ENCODE data around the gene PLA2G7. TPM values are rescaled to one million over a fixed set of nuclear protein-coding genes. Genes with fewer than 3 reads are reported as not detected.
"Not testable (repeated sequence)": the region's sequence is repeated elsewhere in the genome, so short reads cannot be mapped to it uniquely, and the experiment has no call there.

Gene PLA2G7
- total and polyA plus RNA-seq, 10 donors = 8.9 to 47.9 (median 22.0) TPM

DNA sequence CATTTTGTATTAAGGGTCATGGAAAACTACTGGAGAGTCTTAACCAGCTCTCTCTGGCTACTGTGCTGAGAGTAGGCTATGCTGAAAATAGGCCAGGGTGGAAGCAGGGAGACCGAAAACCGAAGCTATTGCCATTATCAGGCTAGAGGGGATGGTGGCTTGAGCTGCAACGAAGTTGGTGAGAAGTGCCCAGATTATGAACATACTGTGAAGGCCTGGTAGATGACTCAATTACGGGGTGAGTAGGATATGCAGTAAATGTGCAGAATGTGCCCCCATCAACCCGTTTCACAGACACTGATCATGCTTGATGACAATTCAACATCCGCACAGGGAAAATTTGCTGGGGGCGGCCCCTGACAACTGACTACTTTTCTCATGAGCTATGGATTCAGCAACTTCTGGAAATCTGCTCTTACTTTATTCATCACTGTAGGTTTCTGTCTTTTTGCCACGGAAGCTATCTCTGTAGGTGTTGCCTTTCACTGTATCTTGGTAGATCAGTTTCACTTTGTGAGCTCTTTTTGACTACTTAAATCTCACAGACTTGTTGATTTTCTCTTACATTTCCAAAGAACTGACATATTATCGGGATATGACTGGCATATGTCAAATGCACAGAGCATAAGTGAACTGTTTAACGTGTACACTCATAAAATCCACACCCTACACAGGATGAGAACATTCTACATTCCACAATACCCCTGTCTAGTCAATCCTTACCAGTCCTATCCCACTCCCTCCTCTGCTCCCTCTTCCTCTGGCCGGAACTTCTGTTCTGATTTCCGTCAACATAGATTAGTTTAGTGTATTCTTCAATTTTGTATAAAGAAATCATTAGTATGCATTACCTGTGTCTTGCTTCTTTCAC is 42.5 kb upstream of the PLA2G7 start:
- DNase-seq = no peak
- no peaks in the 10 kb centered on the region for H3K27me3 ChIP-seq (replicated peaks in 1 of 7)
- H3K4me1 ChIP-seq = peaks cover 0 to 11% (median 5%) of the 10 kb centered on the region in 6 donors
- no peak overlapping the region for H3K27ac ChIP-seq
- TF ChIP-seq POLR2AphosphoS5 (IDR thresholded peaks at IDR 0.05) = no peak
- TF ChIP-seq POLR2A (IDR thresholded peaks at IDR 0.05) = no peak
- TF ChIP-seq, protein P1, sequence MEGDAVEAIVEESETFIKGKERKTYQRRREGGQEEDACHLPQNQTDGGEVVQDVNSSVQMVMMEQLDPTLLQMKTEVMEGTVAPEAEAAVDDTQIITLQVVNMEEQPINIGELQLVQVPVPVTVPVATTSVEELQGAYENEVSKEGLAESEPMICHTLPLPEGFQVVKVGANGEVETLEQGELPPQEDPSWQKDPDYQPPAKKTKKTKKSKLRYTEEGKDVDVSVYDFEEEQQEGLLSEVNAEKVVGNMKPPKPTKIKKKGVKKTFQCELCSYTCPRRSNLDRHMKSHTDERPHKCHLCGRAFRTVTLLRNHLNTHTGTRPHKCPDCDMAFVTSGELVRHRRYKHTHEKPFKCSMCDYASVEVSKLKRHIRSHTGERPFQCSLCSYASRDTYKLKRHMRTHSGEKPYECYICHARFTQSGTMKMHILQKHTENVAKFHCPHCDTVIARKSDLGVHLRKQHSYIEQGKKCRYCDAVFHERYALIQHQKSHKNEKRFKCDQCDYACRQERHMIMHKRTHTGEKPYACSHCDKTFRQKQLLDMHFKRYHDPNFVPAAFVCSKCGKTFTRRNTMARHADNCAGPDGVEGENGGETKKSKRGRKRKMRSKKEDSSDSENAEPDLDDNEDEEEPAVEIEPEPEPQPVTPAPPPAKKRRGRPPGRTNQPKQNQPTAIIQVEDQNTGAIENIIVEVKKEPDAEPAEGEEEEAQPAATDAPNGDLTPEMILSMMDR (IDR thresholded peaks at IDR 0.05 in 8 of 11, conservative IDR thresholded peaks at IDR 0.05 in 3 of 11) = no peak
- WGBS, 5 donors = 81 to 86% (median 85%) methylated on average over 12 of the region's 12 CpGs
- H3K4me3 ChIP-seq = no peak overlapping the region
- no peaks in the 10 kb centered on the region for H3K36me3 ChIP-seq
- no peaks in the 10 kb centered on the region for H3K9me3 ChIP-seq
- intact Hi-C loops (cut with DNase I; ENCODE audit: low total_unique reads) = no loop called here

DNA sequence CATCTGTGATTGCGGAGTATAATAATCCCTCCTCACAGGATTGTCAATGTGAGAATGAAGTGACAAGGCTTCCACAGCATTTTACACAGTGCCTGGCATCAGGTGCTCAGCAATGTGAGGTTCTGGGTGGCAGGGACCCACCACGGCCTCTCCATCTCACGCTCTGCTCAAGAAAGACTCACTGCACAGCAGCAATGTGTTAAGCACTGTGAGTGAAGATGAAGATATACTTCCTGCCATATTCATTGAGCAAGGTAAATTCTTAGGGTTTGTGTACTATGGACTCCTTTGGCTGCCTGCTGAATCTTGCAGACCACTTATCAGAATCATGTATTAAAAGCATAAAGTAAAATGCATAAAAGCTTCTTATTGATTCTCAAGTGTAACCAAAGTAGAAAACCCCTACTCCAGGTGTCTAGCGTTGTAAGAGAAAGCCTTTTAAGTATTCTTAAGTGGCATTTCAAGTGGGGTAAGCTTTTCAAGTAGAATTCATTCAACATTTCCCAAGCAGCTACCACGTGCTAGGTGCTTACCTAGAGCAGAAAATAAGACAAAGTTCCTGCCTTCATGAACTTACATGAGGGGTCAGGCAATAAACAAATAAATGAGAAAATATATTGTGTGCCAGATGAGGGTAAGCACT is 41.0 kb upstream of the PLA2G7 start:
- DNase-seq = no peak
- intact Hi-C loops (cut with DNase I; ENCODE audit: low total_unique reads) = no loop called here
- Histone ChIP-seq H3K36me3 (no peaks in the 10 kb centered on the region), H3K27ac (no peak overlapping the region), H3K9me3 (no peaks in the 10 kb centered on the region), H3K4me3 (no peak overlapping the region), H3K4me1 (peaks cover 0 to 22% (median 8%) of the 10 kb centered on the region in 6 donors), H3K27me3 (replicated peaks in 1 of 7) (no peaks in the 10 kb centered on the region)
- WGBS, 5 donors = 83 to 90% (median 88%) methylated on average over 5 of the region's 5 CpGs
- TF ChIP-seq, protein P1 (IDR thresholded peaks at IDR 0.05 in 8 of 11, conservative IDR thresholded peaks at IDR 0.05 in 3 of 11) = no peak
- TF ChIP-seq POLR2A (IDR thresholded peaks at IDR 0.05) (no peak), POLR2AphosphoS5 (IDR thresholded peaks at IDR 0.05) (no peak)

DNA sequence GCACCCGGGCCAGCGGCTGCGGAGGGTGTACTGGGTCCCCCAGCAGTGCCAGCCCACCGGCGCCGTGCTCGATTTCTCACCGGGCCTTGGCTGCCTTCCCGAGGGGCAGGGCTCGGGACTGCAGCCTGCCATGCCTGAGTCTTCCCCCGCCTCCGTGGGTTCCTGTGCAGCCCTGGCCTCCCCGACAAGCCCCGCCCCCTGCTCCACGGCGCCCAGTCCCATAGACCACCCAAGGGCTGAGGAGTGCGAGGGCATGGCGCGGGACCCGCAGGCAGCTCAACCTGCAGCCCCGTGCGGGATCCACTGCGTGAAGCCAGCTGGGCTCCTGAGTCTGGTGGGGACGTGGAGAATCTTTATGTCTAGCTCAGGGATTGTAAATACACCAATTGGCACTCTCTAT is 39.6 kb upstream of the PLA2G7 start:
- Histone ChIP-seq H3K4me1 (peaks cover 0 to 28% (median 8%) of the 10 kb centered on the region in 6 donors), H3K27ac (peak overlapping the region in 1 of 8 donors; percentile 85)
- intact Hi-C loops (cut with DNase I; ENCODE audit: low total_unique reads); H3K27me3 ChIP-seq (replicated peaks in 1 of 7); H3K4me3 ChIP-seq; H3K36me3 ChIP-seq; H3K9me3 ChIP-seq: not testable (repeated sequence)
- peak; percentile 71 for DNase-seq
- 88 to 97% (median 96%) methylated on average over 12 to 24 of the region's 24 CpGs for WGBS, 5 donors

DNA sequence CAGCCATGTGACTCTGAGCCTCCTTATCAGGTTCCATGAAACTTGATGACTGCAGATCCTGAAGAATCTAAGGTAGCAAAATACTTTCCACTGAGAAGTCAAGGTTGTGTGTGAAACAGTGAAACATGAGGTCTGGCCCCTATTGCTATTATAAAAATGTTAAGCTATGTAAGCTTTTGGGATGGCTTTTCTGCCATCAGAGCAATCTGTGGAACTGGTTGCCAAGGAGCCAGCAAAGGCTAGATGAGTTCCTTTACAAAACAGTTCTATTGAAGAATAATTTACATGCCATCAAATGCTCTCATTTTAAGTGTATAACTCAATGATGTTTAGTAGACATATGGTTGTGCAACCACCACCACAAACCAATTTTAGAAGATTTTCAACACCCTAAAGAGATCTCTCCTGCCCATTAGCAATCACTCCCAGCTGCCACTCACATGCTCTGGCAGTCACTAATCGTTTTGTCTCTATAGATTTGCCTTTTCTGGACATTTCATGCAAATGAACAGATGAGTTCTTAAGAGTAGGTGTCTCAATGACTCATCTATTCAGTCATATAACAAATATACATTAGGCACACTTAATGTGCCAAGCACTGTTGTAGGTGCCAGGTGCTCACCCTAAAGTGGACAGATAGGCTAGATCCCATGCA is 38.2 kb upstream of the PLA2G7 start:
- TF ChIP-seq POLR2AphosphoS5 (IDR thresholded peaks at IDR 0.05) = no peak
- no peak for TF ChIP-seq POLR2A (IDR thresholded peaks at IDR 0.05)
- DNase-seq = no peak
- intact Hi-C loops (cut with DNase I; ENCODE audit: low total_unique reads) = no loop called here
- no peaks in the 10 kb centered on the region for H3K36me3 ChIP-seq
- H3K27me3 ChIP-seq (replicated peaks in 1 of 7) = no peaks in the 10 kb centered on the region
- WGBS, 5 donors = 25 to 61% (median 50%) methylated on average over 1 of the region's 1 CpG
- H3K9me3 ChIP-seq = no peaks in the 10 kb centered on the region
- H3K27ac ChIP-seq = peak overlapping the region in 7 of 8 donors; percentile 3 to 85 (median 72)
- peaks cover 0 to 28% (median 8%) of the 10 kb centered on the region in 6 donors for H3K4me1 ChIP-seq
- peak overlapping the region in 1 of 8 donors; percentile 44 for H3K4me3 ChIP-seq
